ENCODE results near the gene CMKLR1.

Gene CMKLR1

DNA sequence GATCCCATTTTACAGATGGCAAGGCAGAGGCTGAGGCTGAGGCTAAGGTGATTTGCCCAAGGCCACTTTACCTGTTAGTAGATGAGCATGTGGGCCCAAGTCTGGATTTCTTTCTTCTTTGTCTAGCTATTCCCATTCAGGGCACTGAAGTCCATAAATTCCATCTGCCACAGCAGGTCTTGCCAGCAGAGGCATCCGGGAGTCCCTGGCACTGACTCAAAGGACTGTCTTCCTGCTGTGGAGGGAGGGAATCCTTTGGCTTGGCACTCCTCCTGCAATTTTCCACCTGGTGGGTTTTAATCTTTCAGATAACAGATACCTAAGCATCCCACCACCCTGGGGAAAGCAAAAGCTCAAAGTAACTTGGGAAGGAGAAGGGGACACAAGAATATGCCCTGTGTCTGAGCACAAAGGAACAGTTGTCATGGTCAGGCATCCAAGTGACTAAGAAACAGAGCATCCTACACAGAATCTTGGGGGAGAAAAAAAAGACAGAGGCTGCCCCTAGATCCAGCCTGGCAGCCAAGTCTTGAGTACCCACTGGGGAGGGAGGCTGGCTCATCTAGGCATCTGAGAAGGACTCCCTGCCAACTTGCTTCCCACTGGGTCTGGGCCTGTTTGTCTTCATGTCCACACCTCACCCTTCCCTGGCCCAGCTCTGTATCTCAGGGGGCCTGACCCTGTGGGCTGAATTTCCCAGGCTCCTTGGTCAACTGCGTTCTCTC lies 35.6 kb upstream of the CMKLR1 start:
- TF ChIP-seq, protein P1, sequence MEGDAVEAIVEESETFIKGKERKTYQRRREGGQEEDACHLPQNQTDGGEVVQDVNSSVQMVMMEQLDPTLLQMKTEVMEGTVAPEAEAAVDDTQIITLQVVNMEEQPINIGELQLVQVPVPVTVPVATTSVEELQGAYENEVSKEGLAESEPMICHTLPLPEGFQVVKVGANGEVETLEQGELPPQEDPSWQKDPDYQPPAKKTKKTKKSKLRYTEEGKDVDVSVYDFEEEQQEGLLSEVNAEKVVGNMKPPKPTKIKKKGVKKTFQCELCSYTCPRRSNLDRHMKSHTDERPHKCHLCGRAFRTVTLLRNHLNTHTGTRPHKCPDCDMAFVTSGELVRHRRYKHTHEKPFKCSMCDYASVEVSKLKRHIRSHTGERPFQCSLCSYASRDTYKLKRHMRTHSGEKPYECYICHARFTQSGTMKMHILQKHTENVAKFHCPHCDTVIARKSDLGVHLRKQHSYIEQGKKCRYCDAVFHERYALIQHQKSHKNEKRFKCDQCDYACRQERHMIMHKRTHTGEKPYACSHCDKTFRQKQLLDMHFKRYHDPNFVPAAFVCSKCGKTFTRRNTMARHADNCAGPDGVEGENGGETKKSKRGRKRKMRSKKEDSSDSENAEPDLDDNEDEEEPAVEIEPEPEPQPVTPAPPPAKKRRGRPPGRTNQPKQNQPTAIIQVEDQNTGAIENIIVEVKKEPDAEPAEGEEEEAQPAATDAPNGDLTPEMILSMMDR (IDR thresholded peaks at IDR 0.05): no peak
- DNase-seq: no peak
- peaks cover 2% of the 10 kb centered on the region for H3K4me1 Mint-ChIP-seq
- H3K4me3 Mint-ChIP-seq: no peak overlapping the region
- H3K36me3 Mint-ChIP-seq (ENCODE audit: low read depth): peaks cover 4% of the 10 kb centered on the region
- peaks cover 38% of the 10 kb centered on the region for H3K9me3 Mint-ChIP-seq
- peaks cover 12% of the 10 kb centered on the region for H3K27me3 Mint-ChIP-seq (ENCODE audit: low read depth, poor library complexity)
- H3K27ac Mint-ChIP-seq: no peak overlapping the region

DNA sequence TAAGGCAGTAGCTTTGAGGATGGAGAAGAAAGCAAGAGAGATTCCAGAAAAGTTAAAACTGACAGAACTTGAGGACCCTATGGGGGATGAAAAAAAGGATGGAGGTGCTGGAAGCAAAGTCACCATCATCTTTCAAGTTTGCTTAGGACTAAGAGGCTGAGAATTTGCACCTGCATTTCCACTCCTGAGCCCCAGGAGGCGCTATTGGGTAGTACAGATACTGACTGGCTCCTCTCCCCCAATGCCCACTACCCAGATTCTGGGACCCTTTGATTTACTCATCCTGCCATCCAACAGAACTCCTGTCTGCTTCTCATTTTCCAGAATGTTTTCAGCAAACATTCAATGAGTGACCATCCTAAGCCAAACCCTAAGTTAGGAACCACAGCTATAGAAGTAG lies 34.0 kb upstream of the CMKLR1 start:
- Mint-ChIP-seq H3K36me3 (ENCODE audit: low read depth) (peaks cover 4% of the 10 kb centered on the region), H3K27me3 (ENCODE audit: low read depth, poor library complexity) (peaks cover 10% of the 10 kb centered on the region), H3K27ac (no peak overlapping the region), H3K4me1 (peaks cover 9% of the 10 kb centered on the region), H3K9me3 (peaks cover 38% of the 10 kb centered on the region), H3K4me3 (no peak overlapping the region)
- no peak for DNase-seq
- TF ChIP-seq, protein P1 (IDR thresholded peaks at IDR 0.05): peak; percentile 10

DNA sequence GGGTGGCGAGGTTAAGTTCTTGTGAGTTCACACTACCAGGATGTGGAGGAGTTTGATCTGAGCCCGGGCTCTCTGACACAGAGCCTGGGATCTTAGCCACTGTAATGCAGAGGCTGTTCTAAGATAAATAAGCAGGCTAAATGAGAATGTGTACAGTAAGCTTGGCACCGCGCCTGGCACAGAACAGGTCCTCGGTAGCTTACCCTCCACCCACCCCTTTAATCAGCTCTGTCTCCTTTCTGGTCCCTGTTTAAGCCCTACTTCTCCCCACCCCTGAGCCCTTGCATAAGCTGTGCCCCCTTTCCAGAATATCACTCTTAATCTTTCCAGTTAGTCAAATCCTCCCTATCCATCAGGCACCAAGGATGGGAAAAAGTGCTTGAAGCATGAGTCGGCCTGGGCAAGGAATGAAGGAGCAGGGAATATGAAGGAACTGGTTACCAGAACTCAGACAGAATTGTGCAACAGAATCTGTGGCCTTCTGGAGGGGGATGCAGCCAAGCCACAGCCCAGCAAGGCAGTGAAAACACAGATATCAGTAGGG lies 32.8 kb upstream of the CMKLR1 start:
- TF ChIP-seq, protein P1 (IDR thresholded peaks at IDR 0.05): no peak
- Mint-ChIP-seq H3K27ac (no peak overlapping the region), H3K9me3 (peaks cover 27% of the 10 kb centered on the region), H3K4me1 (peaks cover 9% of the 10 kb centered on the region), H3K4me3 (no peak overlapping the region), H3K36me3 (ENCODE audit: low read depth) (peaks cover 4% of the 10 kb centered on the region), H3K27me3 (ENCODE audit: low read depth, poor library complexity) (peaks cover 10% of the 10 kb centered on the region)
- DNase-seq: no peak

GRCh38 chr12:108370415-108370814 lies 31.3 kb upstream of the CMKLR1 start:
- peaks cover 9% of the 10 kb centered on the region for H3K4me1 Mint-ChIP-seq
- H3K4me3 Mint-ChIP-seq: no peak overlapping the region
- peaks cover 4% of the 10 kb centered on the region for H3K36me3 Mint-ChIP-seq (ENCODE audit: low read depth)
- H3K9me3 Mint-ChIP-seq: peaks cover 18% of the 10 kb centered on the region
- no peak for DNase-seq
- TF ChIP-seq, protein P1 (IDR thresholded peaks at IDR 0.05): no peak
- no peak overlapping the region for H3K27ac Mint-ChIP-seq
- peaks cover 11% of the 10 kb centered on the region for H3K27me3 Mint-ChIP-seq (ENCODE audit: low read depth, poor library complexity)

DNA sequence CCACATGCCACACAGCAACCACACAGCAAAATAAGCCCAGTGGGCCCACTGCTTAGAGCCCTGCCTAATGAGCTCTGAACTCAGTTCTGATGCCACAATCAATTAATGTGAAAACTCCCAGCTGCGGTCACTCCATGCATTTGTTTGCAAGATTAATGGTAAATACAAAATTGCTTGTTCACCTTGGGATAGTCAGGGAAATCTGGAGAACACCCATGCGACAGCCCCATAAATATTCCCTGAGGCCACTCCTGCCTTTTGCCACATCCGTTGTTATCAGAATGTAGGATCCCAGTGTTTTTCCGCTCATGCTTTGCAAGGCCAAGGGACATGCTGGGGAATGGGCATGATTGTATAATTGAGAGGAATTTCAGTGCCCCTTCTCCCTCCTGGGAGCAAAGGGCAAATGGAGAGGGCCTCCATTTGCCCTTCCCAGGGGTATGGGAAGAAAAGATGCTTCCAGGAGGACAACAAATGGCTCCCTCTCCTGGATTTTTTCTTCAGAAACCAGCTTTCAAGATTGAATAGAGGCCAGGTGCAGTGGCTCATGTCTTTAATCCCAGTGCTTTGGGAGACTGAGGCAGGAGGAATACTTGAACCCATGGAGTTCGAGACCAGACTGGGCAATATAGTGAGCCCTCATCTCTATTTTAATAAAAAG lies 30.8 kb upstream of the CMKLR1 start:
- Mint-ChIP-seq H3K4me3 (no peak overlapping the region), H3K27me3 (ENCODE audit: low read depth, poor library complexity) (peaks cover 11% of the 10 kb centered on the region), H3K27ac (no peak overlapping the region), H3K9me3 (peaks cover 18% of the 10 kb centered on the region), H3K4me1 (peaks cover 9% of the 10 kb centered on the region), H3K36me3 (ENCODE audit: low read depth) (peaks cover 4% of the 10 kb centered on the region)
- no peak for DNase-seq
- TF ChIP-seq, protein P1 (IDR thresholded peaks at IDR 0.05): no peak
